ENCODE measurements around the gene HAUS6. TPM values are rescaled to one million over a fixed set of nuclear protein-coding genes. Genes with fewer than 3 reads are reported as not detected.
A peak's percentile ranks its signal among the peaks of the same experiment; 100 is the strongest.
"Not testable (repeated sequence)": the region's sequence is repeated elsewhere in the genome, so short reads cannot be mapped to it uniquely, and the experiment has no call there.

The HAUS6 gene
- total RNA-seq, 1 donor: 26.8 TPM

DNA sequence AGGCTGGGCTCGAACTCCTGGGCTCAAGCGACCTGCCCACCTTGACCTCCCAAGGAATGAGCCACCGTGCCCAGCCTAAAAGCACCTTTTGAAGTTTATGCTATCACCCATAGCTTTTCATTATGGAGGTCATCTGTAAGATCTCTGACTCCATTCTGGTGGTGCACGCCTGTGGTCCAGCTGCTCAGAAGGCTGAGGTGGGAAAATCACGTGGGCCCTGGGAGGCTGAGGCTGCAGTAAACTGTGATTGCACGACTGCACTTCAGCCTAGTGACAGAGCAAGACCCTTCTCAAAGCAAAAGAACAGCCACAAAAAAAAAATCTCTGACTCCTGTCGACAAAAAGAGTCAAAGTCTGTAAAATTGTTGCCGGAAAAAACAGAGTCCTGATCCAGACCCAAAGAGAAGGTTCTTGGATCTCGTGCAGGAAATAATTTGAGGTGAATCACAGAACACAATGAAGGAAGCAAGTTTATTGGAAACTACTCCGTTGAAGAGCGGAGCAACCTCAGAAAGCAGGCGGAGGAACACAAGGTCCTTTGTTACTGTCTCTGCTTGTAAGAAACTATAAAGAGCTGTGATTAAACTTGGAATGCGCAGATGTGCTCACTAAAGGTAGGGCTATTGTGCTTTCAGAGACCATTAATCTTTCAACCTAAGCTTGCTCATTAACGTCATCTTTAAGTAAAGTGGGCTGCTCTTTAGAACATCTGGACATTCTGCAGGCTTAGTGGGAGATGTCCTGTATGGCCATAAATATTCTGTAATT lies 2.0 kb upstream of the HAUS6 start:
- DNase-seq (ENCODE audit: low read depth): no peak
- TF ChIP-seq, protein P1, sequence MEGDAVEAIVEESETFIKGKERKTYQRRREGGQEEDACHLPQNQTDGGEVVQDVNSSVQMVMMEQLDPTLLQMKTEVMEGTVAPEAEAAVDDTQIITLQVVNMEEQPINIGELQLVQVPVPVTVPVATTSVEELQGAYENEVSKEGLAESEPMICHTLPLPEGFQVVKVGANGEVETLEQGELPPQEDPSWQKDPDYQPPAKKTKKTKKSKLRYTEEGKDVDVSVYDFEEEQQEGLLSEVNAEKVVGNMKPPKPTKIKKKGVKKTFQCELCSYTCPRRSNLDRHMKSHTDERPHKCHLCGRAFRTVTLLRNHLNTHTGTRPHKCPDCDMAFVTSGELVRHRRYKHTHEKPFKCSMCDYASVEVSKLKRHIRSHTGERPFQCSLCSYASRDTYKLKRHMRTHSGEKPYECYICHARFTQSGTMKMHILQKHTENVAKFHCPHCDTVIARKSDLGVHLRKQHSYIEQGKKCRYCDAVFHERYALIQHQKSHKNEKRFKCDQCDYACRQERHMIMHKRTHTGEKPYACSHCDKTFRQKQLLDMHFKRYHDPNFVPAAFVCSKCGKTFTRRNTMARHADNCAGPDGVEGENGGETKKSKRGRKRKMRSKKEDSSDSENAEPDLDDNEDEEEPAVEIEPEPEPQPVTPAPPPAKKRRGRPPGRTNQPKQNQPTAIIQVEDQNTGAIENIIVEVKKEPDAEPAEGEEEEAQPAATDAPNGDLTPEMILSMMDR (IDR thresholded peaks at IDR 0.05; ENCODE audit: insufficient read depth, low read length): no peak
- H3K4me3 ChIP-seq (ENCODE audit: low read depth, low read length): no peak overlapping the region

DNA sequence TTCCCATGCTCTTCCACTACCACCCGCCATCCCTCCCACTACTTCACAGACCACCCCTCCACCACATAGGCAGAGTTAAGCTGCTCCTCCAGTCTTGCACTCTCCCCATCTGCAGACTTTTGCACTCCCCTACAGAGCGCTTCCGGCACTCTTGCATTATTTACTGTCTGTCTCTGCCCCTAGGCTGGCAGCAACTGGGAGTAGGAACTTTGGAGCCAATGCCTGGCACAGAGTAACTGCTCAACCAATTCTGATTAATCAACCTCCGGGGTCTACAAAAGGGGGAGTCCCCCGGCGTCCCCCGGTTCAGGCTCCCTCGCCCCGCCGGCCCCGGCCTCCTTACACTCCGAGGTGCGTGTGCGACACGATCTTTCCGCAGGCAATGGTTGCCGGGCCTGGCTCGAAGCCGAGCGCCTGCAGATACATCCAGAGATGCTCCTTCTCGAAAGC lies 498 bp downstream of the HAUS6 start:
- peak overlapping the region; percentile 73 for H3K4me3 ChIP-seq (ENCODE audit: low read depth, low read length)
- no peak for DNase-seq (ENCODE audit: low read depth)
- TF ChIP-seq, protein P1 (IDR thresholded peaks at IDR 0.05; ENCODE audit: insufficient read depth, low read length): no peak

DNA sequence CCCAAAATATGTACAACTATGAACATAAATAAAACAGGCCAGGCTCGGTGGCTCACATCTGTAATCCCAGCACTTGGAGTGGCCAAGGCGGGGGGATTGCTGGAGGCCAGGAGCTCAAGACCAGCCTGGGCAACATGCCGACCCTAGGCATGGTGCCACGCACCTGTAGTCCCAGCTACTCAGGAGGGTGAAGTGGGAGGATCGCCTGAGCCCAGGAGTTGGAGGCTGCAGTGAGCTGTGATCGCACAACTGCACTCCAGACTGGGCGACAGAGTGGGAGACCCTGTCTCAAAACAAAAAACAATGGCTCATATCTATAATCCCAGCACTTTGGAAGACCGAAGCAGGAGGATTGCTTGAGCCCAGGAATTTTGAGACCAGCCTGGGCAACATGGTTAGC lies 1.5 kb downstream of the HAUS6 start:
- TF ChIP-seq, protein P1 (IDR thresholded peaks at IDR 0.05; ENCODE audit: insufficient read depth, low read length): no peak
- peak overlapping the region; percentile 39 for H3K4me3 ChIP-seq (ENCODE audit: low read depth, low read length)
- no peak for DNase-seq (ENCODE audit: low read depth)

DNA sequence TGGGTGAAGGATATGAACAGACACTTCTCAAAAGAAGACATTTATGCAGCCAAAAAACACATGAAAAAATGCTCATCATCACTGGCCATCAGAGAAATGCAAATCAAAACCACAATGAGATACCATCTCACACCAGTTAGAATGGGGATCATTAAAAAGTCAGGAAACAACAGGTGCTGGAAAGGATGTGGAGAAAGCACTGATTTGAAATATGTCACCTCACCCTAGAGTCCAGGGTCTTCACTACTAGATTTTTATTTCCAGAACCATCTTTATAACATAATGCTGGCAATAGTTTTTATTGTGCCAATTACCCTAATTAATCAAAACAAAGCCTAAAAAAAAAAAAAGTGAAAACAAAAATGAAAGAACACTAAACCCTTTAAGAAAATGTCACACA lies 5.3 kb downstream of the HAUS6 start:
- not testable (repeated sequence) for DNase-seq (ENCODE audit: low read depth)

DNA sequence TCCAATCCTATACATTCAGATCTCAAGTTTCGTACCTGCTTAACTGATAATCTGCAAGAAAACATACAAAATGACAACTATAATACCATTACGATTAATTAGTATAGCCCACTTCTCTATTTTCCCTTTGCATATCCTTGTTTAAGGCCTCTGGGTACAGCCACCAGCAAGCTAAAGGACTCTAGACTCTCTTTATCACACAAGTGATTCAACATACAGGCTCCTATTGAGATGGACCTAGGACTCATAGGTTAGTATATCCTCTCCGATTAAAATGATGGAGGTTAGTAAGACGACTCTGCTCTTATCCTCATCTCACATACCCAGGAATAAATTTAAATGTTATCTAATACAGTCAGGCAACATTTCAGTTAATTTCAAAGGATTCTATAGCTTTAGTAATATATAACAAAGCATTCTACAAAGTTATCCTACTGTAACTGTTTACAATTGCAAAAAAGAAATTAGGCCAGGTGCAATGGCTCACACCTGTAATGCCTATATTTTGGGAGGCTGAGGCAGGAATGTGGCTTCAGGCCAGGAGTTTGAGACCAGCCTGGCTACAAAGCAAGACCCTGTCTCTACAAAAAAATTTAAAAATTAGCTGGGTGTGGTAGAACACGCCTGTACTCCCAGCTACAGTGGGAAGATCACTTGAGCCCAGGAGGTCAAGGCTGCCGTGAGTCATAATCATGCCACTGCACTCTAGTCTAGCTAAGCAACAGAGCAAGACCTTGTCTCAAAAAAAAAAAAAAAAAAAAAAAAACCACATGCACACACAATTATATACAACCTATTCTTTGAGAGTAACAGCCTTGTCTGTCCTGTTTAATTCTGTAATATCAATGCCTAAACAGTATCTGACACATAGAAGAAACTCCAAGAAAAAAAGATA lies 15.4 kb downstream of the HAUS6 start:
- DNase-seq (ENCODE audit: low read depth): peak; percentile 9
- H3K4me3 ChIP-seq (ENCODE audit: low read depth, low read length): no peak overlapping the region
- TF ChIP-seq, protein P1 (IDR thresholded peaks at IDR 0.05; ENCODE audit: insufficient read depth, low read length): no peak

More for the DNA sequence above, 5.3 kb downstream of the HAUS6 start:
- not testable (repeated sequence) for H3K4me3 ChIP-seq (ENCODE audit: low read depth, low read length)

DNA sequence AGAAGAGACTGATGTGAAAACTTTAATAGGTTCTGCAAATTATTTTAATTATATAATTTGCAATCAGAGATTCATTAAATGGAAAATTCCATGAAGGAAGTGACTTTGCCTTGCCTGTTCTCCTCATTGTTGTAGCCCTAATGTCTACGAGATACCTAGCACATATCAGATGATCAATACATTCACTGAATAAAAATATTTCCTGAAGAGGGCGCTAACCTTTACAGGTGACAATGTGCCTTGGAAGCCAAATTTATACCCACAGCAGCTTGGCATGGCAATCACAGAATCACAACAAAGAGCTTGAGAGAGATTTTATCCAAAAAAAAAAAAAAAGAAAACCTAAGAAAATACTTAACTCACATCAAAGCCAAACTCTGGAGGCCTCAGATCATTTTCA lies 17.4 kb downstream of the HAUS6 start:
- TF ChIP-seq, protein P1 (IDR thresholded peaks at IDR 0.05; ENCODE audit: insufficient read depth, low read length): peak; percentile 12
- DNase-seq (ENCODE audit: low read depth): peak; percentile 23
- H3K4me3 ChIP-seq (ENCODE audit: low read depth, low read length): no peak overlapping the region

DNA sequence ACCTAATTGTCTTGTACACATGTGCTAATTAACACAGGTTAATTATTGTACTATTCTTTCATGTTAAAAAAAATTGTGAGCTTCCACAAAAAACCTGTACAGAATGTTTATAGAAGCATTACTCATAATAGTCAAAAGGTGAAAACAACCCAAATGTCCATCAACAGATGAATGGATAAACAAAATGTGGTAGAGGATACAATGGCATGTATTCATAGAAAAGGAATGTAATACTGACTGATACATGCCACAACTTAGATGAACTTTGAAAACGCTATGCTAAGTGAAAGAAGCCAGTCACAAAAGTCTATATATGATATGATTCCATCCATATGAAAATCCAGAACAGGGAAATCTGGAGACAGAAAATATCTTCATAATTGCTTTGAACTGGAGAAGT lies 27.9 kb downstream of the HAUS6 start:
- no peak for DNase-seq (ENCODE audit: low read depth)
- H3K4me3 ChIP-seq (ENCODE audit: low read depth, low read length): no peak overlapping the region
- TF ChIP-seq, protein P1 (IDR thresholded peaks at IDR 0.05; ENCODE audit: insufficient read depth, low read length): no peak

Data from fibroblast of the aortic adventitia (primary cell).